ENCODE measurements around the gene PSMG3.

PSMG3 gene

DNA sequence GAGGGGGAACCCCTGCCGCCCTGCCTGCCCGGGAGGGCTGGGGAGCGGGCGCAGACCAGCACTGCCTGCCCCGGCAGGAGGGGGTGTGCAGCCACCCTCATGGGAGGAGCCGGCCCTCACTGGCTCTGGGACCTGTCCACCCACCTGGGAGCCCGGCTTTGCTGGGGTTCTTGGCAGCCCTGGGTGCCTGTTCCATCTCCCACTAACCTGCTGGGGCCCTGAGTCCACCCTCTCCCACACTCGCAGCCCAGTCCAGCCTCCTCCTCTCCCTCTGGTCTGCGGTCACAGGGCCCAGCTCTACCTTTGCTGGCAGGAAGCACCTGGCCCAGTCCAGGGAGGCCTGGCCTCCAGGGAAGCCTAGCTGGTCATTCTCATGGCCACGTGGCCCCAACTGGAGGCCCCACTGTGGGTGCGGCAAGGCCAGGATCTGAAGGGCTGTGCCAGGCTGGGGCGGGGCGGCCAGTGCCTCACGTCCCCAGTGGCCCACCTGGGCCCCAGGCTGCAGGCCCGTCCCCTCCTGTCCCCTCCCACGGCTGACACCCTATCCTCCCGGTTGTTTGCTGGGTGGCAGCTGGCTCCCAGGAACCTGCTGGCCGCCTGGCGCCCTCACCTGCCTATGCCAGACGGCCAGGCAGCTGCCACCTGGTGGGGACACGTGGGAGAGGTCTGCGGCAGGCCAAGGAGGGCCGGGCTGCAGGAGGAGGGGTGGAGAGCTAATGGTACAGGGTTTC, 13.9 kb downstream of the PSMG3 start, which contains the start of gene TMEM184A:
TMEM184A (minus strand) TSS at position 393 of the 731 bp plus-strand sequence. CDS start 721 bp downstream, outside the sequence.
- peak; percentile 98 for DNase-seq

DNA sequence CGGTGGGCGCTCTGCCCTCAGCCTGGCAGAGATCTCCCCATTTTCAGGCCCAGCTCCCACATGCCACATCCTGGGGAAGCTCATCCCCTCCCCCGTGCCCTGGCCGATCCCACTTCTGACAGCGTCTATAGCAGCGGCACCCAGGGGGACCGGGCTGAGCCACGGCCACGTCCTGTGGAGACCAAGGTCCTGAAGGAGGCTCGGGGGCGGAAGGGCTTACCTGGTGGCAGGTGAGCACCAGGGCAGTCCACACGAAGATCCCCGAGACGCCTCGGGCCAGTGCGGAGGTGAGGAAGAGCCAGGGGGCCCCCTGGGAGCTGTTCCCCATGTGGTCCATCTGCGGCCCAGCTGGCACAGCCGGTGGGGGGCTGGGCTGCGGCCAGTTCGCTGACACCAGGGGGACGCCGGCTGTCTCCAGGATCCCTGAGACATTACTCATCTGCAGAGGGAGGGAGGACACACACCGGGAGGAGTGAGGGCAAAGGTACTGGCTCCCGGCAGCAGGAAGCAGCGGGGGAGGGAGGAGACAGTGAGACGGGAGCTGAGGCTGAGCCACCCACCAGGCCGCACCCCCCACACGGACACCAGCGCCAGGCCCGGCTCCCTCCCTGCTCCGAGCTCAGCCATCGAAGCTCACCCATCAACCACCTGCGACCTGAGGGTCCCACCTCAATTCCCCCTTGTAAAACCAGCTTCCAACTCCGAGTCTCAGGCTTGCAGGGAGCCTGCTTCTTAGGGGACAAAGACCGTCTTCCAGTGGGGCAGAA, 14.6 kb downstream of the PSMG3 start:
- DNase-seq = peak; percentile 93

DNA sequence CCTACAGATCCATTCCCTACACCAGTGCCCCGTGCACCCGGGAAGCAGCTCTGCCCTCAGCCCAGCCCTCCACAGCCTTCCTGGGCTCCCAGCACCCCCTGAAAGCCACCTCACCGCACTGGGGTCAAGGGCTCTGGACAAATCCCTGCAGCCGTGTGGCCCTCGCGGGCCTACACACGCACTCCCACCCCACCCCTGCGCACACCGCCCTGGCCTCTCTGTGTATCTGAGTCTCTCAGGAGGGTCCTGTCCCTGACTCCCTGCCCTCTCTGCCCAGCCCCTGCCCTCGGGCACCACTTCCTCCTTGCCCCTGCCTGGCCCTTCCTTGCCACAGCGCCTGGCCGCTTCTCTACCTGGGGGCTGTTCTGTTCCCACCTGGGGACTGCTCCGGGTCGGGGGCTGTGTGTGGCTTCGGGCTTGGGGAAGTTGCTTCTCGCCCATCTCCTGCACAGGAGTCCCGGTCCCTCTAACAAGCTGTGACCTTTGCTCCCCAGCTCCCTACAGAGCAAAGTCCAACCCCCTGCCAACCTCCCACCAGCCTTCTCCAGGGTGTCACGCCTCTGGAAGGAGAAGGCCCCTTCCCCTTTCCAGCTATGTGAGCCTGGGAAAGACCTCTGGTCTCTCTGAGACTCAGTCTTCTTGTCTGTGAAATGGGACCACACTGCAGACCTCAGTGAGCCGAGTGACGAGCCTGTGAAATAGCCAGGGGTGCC, 15.3 kb downstream of the PSMG3 start:
- no peak for DNase-seq

DNA sequence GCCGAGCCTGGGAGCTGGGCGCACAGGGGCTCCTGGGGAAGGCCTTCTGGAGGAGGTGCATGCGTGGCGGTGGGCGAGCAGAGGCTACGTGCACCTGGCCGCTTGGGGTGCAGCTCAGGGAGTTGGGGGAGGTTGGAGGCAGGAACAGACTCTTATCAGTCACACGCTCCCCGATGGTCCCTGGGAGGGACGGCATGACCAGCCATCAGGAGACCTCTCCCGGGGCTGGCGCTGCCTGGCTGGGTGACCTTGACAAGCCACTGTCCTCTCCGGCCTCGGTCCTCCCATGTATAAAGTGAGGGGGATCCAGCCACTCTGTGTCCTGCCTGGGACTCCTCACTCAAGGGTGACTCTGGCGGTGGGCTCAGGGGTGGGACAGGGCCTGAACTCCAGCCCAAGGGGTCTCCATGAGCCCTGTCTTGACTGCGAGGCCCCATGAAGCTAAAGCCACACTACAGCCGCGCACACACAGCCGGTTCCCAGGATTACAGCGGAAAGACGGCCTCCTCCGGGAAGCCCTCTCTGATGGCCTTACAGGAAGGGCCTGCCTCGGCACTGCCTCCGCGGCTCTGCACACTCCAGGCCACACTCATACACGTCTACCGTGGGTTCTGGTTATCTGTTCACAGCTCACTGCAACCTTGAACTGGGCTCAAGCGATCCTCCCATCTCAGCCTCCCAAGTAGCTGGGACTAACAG, 16.2 kb downstream of the PSMG3 start:
- no peak for DNase-seq

DNA sequence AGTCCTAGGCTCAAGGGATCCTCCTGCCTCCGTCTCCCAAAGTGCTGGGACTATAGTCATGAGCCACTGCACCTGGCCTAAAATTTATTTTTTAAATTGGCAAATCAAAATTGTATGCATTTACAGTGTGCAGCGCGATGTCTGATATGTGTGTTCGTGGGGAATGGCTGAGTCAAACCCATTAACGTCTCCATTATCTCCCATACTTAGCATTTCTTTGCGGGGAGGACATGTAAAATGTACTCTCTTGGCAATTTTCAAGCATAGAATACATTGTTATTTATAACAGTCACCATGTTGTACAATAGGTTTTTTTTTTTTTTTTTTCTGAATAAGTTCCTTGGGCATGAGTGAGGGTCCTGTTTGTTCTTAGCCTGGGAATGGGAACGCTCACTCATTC, 17.6 kb downstream of the PSMG3 start:
- no peak for DNase-seq

DNA sequence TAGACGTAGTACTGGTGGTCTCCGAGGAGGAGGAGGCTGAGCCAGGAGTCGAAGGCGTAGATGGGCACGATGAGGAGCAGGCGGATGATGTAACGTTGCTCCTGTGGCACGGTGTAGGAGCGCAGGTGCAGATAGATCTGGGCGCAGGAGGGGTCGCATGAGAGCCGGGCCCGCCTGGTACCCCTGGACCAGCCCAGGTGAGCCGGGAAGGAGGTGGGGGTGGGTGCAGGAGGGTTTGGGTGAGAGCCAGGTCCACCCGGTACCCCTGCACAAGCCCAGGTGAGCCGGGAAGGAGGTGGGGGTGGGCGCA, 19.0 kb downstream of the PSMG3 start:
- no peak for DNase-seq

DNA sequence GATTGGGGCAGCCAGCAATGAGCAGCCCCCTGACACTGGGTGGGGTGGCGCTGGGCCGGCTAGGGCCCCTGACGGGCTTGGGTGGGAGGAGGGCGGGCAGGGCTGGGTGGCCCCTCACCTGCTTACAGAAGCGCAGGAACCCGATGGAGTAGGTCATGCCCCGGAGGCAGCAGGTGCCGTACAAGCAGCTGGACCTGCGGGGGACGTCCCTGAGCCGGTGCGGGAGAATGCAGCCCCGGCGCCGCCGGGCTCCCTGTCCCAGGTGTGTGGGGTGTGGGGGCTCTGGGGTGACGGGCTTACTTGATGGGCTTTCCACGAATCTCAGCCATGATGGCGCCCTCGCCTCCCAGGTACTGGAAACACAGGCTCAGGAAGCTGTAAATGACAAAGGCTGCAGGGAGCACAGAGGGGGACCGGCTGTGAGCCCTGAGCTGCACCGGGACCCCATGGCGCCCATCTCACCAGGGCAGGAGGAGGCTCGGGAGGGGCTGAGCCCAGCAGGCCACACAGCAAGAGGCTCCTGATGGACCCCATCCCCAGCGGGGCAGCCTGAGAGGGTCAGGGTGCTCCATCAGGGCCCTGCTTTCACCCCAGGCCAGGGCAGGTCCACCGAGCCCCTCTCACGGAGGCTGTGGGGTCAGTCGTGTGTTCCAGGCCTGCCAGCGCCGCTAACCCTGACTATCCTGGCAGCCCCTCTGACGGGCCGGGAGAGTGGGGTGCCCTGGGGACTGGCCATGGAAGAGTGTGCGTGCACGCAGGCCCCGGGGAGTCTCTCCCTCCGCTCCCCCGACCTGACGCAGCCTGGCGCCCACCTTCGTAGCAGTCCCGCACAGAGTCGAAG, 19.6 kb downstream of the PSMG3 start:
- DNase-seq = no peak

DNA sequence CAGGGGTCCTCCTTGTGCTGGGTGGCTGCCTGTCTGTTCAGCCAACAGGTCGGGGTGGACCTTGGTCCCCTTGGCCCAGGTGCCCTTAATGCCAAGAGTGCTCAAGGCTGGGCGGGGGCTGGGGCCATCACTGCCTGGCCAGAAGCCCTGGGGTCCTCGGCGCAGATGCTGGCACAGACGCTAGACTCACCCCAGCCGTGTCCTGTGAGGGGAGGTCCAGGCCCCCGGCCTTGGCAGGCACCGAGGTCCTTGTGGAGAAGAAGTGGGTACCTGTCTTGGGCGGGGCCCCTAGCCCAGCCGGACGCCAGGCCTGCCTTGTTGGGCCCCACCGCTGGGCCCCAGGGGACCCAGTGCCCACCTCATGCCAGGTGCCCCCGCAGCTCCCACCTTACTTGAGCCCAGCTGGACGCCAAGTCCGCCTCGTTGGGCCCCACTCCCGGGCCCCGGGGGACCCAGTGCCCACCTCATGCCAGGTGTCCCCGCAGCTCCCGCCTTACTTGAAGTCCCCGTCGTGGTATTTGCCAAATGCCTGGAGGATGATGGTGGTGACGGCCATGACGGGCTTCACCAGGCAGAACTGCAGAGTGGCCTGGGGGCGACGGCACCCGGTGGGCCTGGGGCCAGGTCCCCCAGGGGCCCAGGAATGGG, 20.4 kb downstream of the PSMG3 start:
- no peak for DNase-seq

DNA sequence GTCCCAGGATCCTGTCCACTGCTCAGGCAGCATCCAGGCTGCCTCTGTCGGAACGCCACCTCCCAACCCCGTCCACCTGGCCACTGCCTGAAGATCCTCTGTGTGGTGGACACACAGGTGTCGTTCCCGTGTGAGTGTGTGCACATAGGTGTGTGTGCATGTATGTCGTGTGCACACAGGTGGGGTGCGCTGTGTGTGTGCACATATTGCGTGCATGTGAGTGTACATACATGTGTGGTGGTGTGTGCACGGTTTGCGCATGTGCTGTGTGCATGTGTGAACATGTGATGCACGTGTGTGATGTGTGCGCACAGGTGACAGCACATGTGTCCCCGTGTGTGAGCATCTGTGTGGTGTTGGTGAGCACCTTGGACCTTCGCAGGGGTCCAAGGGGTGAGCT, 20.9 kb downstream of the PSMG3 start:
- DNase-seq = no peak

DNA sequence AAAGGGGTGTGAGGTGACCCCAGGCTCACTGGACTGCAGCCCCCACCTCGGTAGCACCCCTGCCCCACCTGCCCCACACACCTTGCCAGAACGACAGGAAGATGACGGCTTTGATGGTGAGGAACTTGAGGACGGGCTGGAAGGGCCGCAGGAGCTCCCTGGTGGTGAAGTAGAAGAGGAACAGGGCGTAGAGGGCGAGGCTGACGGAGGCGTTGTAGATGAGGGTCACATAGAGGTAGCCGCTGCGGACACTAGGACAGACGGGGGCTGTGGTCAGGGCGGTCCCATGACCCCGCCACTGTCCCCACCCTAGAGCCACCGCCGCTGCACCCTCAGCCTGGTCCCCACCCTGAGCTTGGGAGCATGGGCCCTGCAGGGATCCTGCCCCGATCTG, 21.4 kb downstream of the PSMG3 start:
- DNase-seq = no peak

DNA sequence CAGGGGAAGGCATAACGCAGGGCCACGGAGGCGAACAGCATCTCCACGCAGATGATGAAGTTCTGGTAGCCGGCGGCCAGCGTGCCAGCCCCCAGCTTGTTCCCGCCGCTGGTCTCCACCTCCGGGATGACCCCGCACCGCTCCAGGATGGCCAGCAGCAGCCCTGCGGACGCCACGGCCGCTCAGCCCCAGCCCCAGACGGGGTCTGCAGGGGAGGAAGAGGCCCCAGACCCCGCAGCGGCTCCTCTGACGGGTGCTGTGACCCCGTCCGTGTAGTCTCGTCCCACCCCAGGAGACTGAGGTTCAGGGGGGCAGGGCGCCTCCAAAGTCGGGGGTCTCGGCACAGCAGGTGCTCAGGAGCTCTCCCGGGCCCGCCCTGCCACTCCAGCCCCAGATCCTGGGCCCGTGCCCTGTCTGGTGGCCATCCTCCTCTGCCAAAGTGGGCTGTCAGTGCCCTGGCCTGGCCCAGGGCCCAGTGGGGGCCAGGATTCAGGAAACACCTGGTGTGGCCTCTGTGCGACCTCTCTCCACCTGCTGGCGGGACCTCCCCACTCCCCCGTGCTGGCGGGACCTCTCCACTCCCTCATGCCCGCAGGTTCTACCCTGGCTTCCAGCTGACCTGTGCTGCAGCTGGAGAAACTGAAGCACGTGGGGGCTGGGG, 21.9 kb downstream of the PSMG3 start:
- DNase-seq = no peak

DNA sequence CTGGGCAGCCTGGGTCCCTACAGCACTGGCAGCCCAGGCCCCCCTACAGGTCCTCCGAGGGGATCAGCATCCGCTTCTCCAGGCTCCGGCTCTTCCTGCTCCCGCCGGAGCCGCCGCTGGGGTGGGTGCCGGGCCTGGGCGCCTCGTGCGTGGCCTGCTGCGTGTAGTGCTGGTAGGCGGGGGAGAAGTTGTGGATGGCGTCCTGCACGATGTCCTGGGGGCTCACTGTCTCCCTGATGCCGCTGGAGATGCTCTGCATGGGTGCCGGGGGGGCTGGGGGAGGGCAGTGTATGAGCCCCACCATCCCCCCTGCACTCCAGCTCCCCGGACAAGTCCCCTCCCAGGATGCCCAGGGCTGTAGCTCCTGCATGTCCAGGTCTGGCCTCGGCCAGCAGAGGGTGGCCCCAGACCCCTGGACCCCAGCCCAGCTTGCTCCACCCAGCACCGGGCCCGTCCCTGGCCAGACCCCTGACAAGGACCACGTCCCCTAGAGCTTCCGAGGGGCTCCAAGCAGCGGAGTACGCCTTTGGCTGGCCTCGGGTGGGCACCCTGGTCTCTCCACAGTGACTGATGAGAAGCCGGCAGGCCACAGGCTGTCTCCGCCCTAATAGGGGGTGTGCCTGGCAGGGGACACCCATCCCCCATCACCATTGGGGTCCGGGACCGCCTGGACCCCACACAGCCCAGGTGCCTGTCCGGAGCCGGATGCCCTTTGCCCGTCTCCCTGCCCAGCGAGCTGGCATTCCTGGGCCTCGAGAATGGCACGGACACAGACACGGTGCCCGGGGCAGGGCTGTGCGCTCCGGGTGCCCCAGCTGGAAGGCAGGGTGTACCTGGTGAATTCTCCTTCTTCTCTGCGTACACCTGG, 22.7 kb downstream of the PSMG3 start:
- no peak for DNase-seq

DNA sequence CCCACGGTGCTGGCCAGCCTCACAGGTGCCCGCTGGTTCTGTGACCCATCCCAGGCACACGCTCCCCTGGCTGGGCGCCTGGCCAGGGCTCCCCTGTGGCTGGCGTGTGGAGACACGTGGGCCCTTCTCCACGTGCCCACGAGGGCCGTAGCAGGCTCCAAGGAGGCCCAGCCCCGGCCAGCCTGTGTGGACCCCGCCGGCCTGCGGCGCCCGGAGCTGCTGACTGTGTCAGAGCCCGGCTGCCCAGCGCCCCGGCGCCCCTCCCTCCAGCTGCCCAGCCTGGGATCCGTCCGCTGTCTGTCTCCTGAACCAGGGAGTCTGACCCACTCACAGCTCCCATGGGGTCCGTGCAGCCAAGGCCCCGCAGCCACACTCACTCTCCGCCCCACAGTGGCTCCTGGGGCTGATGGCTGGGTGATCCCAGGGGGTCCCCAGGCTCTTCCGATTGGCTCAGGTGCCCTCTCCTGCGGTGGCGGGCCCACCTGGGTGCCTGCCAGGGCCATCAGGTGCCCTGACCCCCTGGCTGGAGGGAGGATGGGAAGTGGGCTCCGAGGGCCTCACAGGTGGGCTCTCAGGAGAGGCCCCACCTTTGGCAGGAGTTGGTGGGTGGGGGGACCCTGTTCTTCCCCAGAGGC, 23.4 kb downstream of the PSMG3 start:
- no peak for DNase-seq

DNA sequence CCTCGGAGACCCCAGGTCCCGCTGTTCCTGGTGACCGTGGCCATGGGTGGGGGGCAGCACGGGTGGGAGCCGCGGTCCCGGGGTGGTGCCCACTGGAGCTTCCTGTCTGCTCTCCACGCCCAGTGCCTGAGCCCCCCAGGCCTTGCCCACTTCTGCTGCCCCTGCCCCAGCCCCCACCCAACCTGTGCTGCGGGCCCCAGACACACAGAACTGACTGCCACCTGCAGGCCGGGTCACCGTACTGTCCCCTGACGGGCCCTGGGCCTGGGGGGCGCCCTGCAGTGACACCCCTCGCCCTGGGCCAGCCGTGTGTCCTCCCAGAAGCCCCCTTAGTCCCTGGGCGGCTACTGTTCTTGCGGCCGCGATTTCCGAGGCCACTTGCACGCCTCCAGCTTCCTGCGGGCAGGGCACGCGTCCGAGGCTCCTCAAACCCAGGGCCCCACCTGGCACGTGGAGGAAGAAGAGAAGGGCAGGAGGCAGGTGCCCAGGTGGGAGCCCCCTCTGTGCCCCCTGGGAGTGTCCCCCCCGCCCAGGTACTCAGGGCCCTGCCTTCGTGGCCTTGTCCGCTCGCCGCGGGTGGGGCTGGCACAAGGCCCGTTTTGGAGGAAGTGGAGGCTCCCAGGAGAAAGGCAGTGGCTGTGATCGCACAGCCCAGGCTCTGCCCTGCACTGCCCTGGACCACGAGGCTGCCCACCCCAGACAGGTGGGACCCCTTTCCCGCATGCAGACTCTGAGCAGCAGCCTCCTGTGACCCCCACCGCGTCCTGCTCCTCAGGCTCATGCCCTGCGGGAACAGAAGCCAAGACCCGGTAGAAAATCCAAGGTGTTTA, 24.2 kb downstream of the PSMG3 start:
- no peak for DNase-seq

DNA sequence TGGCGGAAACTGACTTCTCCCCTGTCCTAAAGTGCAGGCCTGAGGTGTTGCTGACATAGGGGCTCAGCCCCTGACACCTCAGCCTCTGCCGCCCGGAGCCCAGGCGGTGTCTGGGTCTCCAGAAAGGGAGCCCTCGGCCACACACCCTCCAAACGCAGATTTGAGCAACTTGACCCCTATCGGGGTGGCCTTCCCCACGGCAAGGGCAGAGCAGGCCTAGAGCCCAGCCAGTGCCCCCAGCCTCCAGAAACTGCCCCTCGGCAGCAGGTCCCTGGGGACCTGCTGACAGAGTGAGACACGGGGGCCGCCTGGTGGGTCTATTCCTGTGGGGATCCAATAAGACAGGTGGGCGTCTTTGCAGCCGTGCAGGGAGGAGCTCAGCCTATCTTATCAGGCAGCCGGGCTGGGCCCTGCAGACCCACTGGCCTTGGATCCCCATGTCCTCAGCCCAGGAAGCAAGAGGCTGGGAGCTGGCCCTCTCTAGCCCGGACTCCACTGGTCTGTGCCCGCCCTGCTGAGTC, 24.9 kb downstream of the PSMG3 start:
- DNase-seq = no peak

DNA sequence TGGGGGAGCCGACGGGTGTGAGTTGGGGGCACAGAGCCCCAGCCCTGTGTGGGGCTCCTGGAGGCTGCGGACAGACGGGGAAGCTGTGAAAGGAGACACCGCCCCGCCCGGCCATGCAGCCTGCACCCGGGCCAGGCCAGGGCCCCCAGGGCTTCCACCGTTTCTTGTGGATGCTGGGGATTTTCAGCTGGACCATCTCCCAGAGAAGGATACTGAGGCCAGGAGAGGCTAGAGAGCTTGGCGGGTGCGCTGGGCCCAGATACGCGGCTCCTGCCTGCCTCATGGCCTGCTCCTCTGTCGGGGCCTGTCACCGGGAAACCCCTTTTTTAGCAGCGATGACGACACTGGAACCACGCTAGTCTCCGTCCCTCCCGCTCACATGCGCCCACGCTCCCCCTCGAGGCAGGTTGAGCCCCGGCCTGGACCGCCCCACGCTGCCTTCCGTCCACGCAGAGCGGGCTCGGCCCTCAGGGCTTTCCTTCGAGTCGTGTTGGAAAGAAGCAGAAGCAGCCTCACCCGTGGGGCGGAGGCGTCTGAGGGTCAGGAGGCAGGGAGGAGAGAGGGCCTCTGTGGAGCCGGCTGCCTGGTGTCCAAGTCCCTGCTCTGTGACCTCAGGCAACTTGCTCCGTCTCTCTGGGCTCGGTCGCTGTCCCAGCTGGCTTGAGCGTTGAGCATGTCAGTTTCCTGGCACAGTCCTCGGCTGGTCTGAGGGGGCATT, 25.5 kb downstream of the PSMG3 start:
- no peak for DNase-seq

DNA sequence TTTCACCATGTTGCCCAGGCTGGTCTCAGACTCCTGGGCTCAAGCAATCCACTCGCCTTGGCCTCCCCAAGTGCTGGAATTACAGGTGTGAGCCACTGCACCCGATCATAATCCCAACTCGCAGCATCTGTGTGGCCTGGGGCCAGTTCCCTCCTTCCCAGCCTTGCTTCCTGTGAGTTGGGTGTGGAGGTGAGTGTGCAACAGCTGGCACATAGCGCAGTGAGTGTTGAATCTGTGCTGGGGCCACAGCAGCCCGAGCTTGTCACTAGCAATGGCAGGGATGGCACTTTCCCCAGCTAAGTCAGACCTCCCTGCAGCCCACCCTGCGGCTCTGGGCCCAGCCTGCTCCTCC, 26.0 kb downstream of the PSMG3 start:
- no peak for DNase-seq

Data from NCI-H146 (cell line).